HL-60/S4 (cell line): Measurements from ENCODE around the gene CAVIN1.
"Not testable (repeated sequence)": the region's sequence is repeated elsewhere in the genome, so short reads cannot be mapped to it uniquely, and the experiment has no call there.

ENCODE experiments used
- in situ Hi-C: fragments of 300-500 bp; cut with MboI; formaldehyde crosslinking; loops from 2 replicates; pipeline ENCODE4 v1.14.3; 2022; ENCODE audit warnings: low sequenced_read_pairs

CAVIN1 gene

GRCh38 chr17:42436391-42436790 lies 13.3 kb upstream of the CAVIN1 start:
- in situ Hi-C loops: no loop called here

- in situ Hi-C loops: no loop called here
Observed at GRCh38 chr17:42431758-42432161, 8.7 kb upstream of the CAVIN1 start.

- in situ Hi-C loops: no loop called here
Observed at GRCh38 chr17:42429726-42430447, 6.8 kb upstream of the CAVIN1 start.

- in situ Hi-C loops: no loop called here
Observed at GRCh38 chr17:42428141-42428944, 5.3 kb upstream of the CAVIN1 start.

- in situ Hi-C loops: no loop called here
Observed at GRCh38 chr17:42424991-42425610, 2.0 kb upstream of the CAVIN1 start.

- in situ Hi-C loops: no loop called here
Observed at GRCh38 chr17:42423766-42424165, 710 bp upstream of the CAVIN1 start.

GRCh38 chr17:42422412-42422957 lies 571 bp downstream of the CAVIN1 start:
- in situ Hi-C loops: no loop called here

GRCh38 chr17:42421507-42422338 lies 1.3 kb downstream of the CAVIN1 start:
- in situ Hi-C loops: no loop called here

GRCh38 chr17:42421136-42421506 lies 1.9 kb downstream of the CAVIN1 start:
- in situ Hi-C loops: no loop called here

GRCh38 chr17:42417981-42418380 lies 5.1 kb downstream of the CAVIN1 start:
- in situ Hi-C loops: not testable (repeated sequence)

GRCh38 chr17:42414704-42415409 lies 8.2 kb downstream of the CAVIN1 start:
- in situ Hi-C loops: no loop called here

- in situ Hi-C loops: no loop called here
Observed at GRCh38 chr17:42413464-42414040, 9.5 kb downstream of the CAVIN1 start.

- in situ Hi-C loops: no loop called here
Observed at GRCh38 chr17:42411905-42412679, 11.0 kb downstream of the CAVIN1 start.

GRCh38 chr17:42411361-42411760 lies 11.7 kb downstream of the CAVIN1 start:
- in situ Hi-C loops: no loop called here

- in situ Hi-C loops: no loop called here
Observed at GRCh38 chr17:42410319-42410685, 12.8 kb downstream of the CAVIN1 start.

GRCh38 chr17:42409523-42410318 lies 13.3 kb downstream of the CAVIN1 start:
- in situ Hi-C loops: loop anchor here (5.0 to 10.0 kb wide), 2 partner anchors 87 to 445 kb away; partner anchors contain the start of gene CNP

GRCh38 chr17:42408061-42408460 lies 15.0 kb downstream of the CAVIN1 start:
- in situ Hi-C loops: loop anchor here (5.0 to 10.0 kb wide), 2 partner anchors 86 to 443 kb away; partner anchors contain the start of gene CNP

- in situ Hi-C loops: loop anchor here (5.0 to 10.0 kb wide), 2 partner anchors 85 to 443 kb away; partner anchors contain the start of gene CNP
Observed at GRCh38 chr17:42407289-42407836, 15.7 kb downstream of the CAVIN1 start.
